ENCODE results near the gene C2orf72.
"Not testable (repeated sequence)": the region's sequence is repeated elsewhere in the genome, so short reads cannot be mapped to it uniquely, and the experiment has no call there.

Gene C2orf72

DNA sequence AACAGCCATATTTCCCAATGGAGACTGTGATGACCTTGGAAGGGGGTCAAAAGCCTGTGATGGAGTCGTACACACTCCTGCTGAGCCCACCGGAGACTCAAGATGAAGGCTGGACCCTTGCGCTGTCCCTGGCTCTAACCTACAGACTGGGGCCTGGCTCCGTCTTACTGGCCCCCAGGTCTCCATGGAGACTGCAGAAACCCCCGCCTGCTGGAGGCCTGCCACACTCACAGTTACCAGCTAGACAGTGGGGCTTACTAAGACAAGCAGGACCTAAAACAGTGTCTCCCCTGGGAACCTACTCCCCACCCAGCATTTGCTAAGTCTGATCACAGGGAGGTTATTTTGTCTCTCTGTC is 9.6 kb downstream of the C2orf72 start:
- no peak for DNase-seq (ENCODE audit: low spot score)

DNA sequence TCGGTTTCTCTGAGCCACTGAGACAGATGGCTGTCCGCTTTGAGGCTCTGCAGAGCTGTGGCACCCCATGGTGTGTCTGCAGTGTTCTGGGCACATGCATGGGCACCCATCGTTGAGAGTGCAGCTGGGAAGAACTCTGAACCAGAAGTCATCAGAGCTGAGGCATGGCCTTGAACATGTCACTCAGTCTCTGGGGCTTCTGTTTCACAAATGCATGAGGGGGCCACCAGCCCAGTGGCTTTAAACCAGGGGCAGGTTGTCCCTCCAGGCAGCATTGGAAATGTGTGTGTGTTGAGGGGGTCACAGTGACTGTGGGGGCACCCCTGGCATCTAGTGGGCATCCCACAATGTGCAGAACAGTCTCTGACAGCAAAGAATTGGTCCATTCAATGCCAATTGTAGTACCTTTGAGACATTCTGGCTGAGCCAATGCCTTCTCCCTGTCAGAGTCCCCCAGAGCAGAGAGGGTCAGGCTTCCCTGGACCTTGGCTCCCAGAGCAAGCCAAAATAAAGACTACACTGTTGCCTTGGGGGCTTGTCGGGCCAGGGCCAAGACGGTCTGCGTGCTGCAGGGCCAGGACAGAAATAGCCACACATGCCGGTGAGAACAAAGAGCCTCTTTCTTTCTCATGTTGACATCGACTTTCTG is 10.1 kb downstream of the C2orf72 start:
- no peak for DNase-seq (ENCODE audit: low spot score)

DNA sequence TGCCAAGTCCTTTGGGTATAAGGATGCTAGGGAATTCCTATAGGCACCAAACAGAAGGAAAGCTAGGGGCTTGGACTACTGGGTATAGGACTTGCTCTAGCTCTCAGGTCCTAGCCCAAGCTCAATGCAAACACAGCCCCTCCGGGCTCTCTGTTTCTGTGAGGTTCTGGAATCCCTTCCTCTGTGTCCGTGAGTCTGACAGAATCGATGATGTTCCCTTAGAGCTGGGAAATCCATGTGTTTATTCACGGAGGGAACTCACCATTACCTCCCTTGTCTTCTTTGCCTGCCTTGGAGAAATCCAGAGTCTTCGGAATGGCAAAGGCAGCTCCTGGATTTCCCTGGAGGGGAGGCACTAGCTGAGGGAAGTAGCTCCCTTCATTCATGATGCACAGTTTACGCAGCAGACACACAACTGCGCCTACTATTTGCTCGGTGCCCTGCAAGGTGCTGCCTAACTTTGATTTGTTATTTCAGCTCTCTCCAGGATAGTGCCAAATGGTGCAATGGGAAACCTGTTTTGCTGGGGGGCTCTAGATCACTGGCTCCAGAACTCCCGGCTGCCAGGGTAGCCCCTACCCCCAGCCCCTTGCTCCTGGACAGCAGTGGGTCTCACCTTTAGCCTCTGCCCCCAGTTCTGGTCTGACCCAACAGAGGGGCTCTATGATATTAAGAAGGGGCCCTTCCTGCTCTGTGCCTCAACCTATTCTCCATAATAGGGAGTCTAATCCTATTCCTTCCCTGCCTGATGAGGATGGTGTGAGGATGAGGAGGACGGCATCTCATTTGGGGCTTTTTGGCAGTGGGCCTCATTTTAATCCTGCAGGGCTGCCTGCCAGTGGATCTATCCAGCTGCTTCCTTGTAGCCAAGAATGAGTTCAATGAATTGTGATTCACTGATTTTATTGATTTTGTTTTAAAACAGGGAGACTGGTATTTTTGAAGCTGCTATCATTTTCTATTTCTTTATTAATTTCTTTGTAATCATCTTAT is 10.9 kb downstream of the C2orf72 start:
- DNase-seq (ENCODE audit: low spot score), result no peak

DNA sequence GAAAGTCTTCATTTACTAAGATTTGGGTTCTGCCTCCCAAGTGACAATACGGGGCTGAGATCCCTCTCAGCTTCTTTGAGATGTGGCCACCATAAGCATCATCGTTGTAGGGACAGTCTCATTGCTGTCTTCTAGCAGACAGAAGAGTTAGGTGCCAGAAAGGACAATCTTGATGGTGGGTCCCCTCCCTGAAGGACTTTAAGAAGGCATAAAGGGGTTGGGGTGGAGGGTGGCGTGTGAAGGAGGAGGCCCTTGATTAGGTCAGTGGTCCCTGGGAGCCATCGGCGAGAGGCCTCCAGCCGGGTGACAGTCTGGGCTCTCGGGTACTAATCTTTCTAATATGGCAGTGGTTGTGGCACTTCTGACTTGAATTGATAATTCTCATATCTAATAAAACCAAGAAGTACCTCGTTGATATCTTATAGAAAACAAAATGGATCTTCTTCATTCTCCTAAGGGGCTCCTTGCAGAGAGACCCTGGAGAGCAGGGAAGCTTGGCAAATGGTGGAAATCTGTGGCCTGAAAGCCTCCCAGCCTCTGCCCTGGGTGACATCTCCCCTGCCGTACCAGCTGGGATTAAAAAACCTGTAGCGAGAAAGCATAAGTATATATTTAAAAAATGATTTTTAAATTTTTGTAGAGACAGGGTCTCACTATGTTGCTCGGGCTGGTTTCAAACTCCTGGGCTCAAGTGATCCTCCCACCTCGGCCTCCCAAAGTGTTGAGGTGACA is 12.1 kb downstream of the C2orf72 start:
- DNase-seq (ENCODE audit: low spot score), result no peak

DNA sequence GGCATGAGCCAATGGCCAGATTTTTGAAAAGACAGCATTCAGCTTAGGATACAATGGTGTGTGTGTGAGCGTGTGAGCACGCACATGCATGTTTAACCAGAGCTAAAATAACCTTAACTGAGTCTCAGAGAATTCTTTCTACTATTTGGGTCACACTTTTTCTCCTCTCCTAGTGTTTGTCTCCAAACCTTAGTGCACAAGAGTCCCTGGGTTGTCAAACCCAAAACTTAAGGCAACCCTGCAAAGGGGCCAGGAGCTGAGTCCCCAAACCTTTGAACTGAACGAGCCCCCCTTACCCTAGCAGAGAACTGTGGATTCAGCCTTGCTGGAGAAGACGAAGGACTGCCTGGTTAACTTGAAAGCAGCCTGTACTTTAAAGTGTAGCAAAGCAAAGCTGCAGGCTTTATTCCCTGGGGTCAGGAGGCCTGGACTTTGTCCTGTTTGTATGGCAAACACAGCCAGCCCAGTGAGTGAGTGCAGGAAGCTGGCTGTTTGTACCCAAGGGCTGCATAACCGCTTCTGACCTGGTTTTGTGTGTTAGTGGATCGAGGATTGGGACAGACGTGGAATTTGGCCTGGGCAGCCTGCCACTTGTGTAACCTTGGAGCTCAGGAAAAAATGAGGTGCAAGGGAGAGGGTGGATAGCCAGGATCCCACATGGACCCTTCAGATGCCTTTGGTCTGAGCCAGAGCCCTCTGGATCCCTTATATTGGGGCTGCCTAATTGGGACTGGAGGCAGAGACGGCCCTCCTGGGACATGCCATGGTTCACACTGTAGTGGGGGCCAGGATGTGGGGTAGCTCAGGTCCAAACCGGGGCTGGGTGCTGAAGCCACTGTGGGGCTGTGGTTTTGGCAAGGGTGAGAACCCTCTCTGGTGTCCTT is 12.9 kb downstream of the C2orf72 start:
- no peak for DNase-seq (ENCODE audit: low spot score)

DNA sequence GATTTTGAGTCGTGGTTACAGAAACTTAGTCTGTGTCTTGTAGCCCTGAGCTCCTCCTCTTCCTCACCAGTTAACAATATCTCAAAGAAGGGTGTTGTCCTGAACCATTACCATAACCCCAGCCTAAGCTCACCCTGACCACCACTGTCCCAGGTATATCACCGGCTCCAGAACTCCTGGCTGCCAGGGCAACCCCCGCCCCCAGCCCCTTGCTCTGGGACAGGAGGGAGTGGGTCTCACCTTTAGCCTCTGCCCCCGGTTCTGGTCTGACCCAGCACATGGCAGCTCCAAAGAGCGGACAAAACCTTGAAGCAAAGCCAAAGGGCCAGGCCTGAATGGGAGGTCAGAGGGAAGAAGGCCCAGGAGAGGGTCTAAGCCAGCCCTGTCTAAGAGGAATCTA is 13.8 kb downstream of the C2orf72 start:
- DNase-seq (ENCODE audit: low spot score), result no peak

DNA sequence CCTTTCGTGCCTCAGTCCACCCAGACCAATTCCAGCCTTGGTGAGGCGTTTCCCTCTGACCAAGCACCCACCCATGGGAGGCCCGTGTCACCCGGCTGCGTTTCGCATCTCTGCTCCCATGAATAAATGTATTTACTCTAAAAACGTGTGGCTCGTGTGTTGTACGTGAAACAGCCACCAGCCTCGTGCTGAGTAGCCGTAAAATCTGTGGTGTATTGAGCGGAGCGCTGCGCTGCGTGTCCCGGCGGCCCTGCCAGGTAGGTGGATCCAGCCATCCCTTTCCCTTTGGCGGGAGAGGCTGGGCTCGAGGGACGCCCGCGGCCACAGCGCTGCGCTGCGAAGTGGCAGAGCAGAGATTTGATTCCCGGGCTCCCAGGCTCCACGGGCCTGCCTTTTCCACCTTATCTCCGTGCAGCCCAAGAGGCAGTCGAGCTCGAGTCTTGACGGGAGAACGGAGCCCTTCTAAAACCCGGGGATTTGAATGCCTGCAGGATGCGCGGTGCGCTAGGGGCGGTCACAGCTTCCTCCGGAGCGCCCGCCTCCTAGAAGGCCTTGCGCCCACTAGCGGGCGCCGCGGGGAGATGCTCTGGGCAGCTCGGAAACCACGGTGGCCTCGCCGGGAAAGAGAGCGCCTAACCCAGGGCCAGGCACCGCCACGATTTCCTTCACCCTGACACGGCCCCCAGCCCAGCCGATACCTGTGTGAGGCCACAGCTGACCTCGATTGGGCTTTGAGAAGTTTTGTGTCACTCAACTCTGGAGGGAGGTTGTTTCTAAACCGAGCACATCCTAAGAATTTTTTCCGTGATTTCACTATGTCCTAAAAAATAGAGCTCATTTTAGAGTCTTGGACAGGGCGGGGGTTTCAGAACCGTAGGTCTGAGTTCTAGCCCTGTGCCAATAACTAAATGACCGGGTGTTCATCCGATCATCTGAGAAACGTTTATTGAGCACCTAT is 15.4 kb downstream of the C2orf72 start:
- peak; percentile 89 for DNase-seq (ENCODE audit: low spot score)

DNA sequence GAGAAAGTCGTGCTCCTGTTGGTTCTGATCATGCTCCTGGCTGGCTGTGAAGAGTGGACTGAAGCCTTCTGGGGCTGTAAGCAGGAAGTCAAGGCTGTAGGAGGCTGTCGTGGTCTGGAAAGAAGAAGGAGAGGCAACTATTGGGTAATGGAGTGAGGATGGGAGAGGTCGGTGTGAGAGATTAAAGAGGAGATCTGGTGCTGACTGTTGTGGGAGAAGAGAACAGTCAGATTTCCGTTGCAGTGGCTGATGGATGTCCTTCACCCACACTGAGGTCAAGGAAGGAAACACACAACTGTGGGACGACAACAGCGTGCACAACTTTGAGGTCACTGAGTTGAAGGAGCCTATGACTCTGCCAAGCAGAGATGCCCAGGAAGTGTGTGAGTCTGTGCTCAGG is 16.5 kb downstream of the C2orf72 start:
- DNase-seq (ENCODE audit: low spot score), result no peak

DNA sequence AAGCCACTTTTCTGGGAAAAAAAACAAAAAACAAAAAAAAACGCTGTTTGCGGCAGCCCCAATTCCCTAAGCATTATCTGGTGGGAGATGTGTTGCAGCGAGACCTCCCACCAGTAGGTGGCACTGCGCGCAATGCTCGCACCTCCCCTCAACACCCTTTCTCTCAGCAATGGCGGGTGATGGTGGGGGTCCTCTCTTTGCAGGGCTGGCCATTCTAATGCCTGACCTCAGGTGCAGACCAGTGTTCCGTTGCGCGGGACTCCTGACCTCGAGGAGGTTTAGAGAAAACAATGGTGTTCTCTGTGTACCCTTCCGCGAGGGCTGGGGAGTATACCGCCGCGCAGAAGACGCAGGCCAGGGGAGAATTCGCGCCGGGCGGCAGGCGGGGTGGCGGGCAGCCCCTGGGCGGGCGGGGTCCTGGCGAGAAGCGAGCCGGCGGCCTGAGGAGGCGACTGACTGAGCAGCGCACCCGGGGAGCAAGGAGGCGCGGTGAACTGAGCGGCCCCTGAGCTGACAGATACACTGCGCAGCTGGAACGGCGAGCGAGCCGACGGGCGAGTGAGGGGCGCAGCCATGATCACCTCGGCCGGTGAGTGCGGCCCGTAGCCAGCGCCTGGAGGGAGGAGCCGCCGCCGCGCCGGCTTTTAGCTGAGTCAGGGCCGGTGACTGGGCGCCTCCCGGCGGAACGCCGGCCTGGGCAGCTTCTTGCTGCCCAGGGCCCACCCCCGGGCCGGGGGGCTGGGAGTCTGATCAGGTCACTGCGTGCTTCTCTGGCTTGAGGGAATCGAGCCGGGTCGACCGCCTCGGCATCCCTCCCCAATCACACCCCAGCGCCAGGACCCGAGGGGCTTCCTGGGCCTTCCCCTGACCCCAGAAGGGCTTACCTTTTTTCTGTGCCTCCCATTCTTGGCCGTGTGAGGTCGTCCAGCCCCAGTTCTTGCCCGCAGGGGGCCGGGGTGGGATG is 19.4 kb downstream of the C2orf72 start, which contains the start of gene PSMD1:
Gene PSMD1, plus strand, starts transcription at position 415 of the 964 bp plus-strand sequence. Its CDS starts 159 bp downstream, at position 574.
- peak; percentile 95 for DNase-seq (ENCODE audit: low spot score)

DNA sequence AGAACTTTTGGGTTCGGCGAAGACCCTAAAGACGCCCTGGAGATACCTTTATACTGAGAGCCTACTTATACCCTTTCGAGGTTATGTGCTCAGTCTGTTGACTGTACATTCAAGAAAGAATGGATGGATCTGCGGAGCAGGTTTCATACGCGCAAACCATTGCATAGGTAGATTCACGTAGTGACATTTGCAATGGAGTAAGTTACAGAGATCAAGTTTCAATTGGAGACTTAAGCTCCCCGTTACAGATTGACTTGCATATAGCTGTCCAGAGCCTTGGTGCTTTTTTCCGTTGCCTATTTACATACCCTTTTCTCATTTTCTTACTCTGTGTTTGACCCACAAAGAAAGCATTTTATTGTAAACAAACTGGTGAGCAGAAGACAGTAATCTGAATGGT is 20.3 kb downstream of the C2orf72 start:
- no peak for DNase-seq (ENCODE audit: low spot score)

DNA sequence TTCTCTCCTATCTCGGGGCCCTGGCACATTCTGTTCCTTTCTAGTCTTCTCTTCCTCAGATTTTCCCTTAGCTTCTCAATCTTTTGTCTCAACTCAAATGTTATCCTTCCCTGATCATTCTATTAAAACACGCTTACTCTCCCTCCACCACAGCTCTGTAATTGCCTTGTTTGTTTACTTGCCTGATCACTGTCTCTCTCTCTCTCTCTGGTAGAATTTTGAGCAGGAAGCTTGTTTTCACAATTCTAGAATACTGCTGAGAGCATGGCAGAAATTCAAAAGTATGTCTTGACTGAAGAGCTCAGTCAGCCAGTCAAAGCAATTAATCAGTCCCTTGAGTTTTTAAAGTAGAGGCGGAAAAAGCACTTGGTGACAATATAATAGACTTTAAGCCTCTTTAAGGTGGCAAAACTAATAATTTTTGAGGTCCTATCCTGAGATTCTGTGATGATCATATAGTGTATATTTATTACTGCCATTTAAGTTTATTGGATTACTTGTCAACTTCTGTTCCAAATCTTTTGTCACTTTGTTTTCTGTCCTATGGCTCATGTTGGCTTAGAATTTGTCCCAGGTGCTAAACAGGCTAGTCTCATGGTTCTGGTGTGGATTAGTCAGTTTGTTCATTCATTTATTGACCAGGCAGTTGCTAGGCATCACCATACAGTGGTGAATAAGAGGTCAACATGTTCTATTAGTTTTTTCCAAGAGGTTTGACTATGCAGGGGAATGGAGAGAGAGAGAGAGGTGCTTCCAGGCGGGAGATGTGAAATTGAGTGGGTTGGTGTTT is 21.6 kb downstream of the C2orf72 start:
- no peak for DNase-seq (ENCODE audit: low spot score)

DNA sequence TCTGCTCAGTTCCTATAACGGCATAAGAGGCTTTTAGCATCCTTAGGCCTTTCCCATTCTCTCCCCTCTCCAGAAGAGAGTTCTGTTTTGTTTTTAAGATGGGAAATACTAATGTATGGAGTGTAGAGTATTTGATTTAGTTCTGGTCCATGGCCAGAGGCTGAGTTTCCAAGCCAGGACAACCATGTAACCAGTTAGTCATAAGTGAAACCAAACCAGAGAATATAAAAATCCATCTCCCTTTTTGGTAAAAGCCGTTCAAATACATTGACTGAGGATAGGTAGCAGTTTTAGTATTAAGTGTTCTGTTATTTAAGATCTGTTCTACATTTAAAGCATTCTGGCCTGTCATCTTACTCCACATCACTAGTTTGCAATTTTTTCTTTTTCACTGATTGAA is 22.4 kb downstream of the C2orf72 start:
- no peak for DNase-seq (ENCODE audit: low spot score)

DNA sequence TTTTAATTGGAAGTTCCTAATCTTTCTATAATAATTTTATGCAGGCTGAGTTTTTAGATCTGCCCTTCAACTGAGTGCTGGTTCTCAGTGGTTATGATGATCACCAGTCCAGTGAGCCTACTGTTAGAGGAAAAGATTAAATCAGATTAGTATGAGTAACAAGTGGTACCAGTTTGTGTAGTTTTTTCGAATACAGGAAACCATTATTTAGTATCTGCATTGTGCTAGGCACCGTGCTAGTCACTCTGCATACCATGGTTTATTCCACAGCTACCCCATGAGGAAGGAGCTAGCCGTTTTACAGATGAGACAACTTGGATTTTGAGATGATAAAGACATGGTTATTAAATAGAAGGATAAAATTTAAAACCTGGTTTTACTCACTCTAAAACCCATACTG is 25.5 kb downstream of the C2orf72 start:
- no peak for DNase-seq (ENCODE audit: low spot score)

DNA sequence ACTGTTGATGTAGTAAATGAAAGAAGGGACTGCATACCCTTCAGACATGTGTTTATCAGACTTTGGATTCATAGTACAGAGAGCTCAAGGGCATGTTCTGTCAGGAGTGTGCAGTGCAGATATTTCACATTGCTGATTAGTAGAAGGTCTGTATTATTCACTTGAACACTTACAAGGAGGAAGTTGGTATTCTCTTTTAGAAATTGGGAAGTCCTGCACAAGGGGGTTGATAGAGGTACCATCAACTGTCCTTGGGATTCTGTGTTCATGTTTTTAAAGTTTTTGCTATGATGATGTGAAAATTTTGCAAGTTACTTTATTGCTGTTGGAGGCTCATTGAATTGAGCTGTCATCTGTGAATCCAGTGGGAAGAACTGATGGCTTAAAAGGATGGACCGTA is 26.0 kb downstream of the C2orf72 start:
- DNase-seq (ENCODE audit: low spot score), result no peak

DNA sequence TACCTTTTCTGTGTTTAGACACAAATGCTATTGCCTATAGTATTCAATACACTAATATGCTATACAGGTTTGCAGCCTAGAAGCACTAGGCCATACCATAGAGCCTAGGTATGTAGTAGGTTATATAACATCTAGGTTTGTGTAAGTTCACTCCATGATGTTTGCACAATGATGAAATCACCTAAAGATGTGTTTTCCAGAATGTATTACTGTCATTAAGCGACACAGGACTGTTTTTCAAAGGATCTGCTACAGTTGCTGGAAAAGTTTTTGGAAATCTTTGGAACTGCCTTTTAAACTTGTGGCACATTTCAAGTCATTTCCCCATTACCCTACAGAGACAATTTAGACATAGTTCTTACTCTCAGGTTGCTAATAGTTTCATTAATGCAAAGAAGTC is 28.6 kb downstream of the C2orf72 start:
- DNase-seq (ENCODE audit: low spot score), result no peak

DNA sequence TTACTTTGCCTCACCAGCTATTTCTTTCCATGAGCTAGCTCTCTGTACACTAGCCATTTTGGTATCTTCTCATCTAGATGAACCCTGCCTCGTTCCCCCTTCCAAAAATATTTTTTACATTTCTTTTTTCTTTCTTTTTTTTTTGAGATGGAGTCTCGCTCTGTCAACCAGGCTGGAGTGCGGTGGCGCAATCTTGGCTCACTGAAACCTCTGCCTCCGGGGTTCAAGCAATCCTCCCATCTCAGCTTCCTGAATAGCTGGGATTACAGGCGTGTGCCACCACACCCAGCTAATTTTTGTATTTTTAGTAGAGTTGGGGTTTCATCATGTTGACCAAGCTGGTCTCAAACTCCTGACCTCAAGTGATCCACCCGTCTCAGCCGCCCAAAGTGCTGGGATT is 30.2 kb downstream of the C2orf72 start:
- not testable (repeated sequence) for DNase-seq (ENCODE audit: low spot score)

DNA sequence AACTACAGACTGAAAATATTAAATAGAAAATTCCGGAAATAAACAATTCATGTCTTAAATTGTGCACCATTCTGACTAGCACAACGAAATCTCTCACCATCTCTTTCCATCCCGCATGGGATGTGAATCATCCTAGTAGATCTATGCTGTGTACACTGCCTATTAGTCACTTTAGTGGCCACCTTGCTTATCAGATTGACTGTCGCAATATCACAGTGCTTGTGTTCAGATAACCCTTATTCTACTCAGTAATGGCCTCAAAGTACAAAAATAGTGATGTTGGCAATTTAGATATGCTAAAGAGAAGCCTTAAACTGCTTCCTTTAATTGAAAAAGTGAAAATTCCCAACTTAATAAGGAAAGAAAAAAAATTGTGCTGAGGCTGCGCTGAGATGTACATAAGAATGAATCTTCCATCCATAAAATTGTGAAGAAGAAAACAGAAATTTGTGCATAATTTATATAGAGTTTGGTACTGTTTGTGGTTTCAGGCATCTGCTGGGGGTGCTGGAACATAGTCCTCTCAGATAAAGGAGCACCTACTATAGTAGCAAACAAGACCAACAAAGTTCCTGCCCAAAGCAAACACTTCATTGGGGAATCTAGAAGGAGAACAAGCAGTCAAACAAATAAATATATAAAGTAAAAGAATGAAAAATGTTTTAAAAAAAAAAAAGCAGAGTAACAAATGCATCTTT is 31.4 kb downstream of the C2orf72 start:
- no peak for DNase-seq (ENCODE audit: low spot score)
